K562 (cell line): Measurements from ENCODE around the gene ATP5F1C. TPM values are rescaled to one million over a fixed set of nuclear protein-coding genes. Genes with fewer than 3 reads are reported as not detected.
A peak's percentile ranks its signal among the peaks of the same experiment; 100 is the strongest.

Source experiments
- ATF7 ChIP-seq: fragments of 450-650 bp; IDR thresholded peaks from 2 replicates; pipeline ENCODE4 v1.7.1; 2014; ENCODE audit warnings: mild to moderate bottlenecking, moderate library complexity
- BDP1 ChIP-seq: IDR thresholded peaks from 3 replicates; pipeline ENCODE4 v1.6.1; 2011; ENCODE audit not compliant: insufficient read length, insufficient read depth
- CAMTA2 ChIP-seq: fragments of 250-450 bp; sonication (Bioruptor Pico); conservative IDR thresholded peaks from 2 replicates; pipeline ENCODE4 v1.5.1; 2022
- ETS2 ChIP-seq: IDR thresholded peaks from 2 replicates; pipeline ENCODE4 v1.6.1; 2016; ENCODE audit warnings: borderline replicate concordance, missing genetic modification characterization, mild to moderate bottlenecking, moderate library complexity, missing compliant biosample characterization; ENCODE audit not compliant: poor library complexity, severe bottlenecking
- FIP1L1 ChIP-seq: fragments of 200-400 bp; formaldehyde crosslinking; IDR thresholded peaks from 2 replicates; pipeline ENCODE4 v1.6.1; 2018; ENCODE audit warnings: mild to moderate bottlenecking, low read depth, low read length; ENCODE audit not compliant: poor library complexity, severe bottlenecking
- ZNF282 ChIP-seq: sonication (generic); formaldehyde crosslinking; IDR thresholded peaks from 2 replicates; pipeline ENCODE4 v1.8.1; 2023; ENCODE audit warnings: missing genetic modification reagents
- ZNF507 ChIP-seq: conservative IDR thresholded peaks from 2 replicates; pipeline ENCODE4 v1.6.1; 2017; ENCODE audit warnings: missing genetic modification characterization, missing compliant biosample characterization
- ZNF76 ChIP-seq: fragments of 250-450 bp; sonication (Bioruptor Pico); IDR thresholded peaks from 2 replicates; pipeline ENCODE4 v1.4.0; 2020; ENCODE audit warnings: mild to moderate bottlenecking, moderate library complexity, borderline replicate concordance
- ZNF780A ChIP-seq: fragments of 250-450 bp; sonication (Bioruptor Pico); IDR thresholded peaks from 2 replicates; pipeline ENCODE4 v1.5.0; 2021; ENCODE audit warnings: mild to moderate bottlenecking
- polyA plus RNA-seq, 8 experiments: library from polyadenylated mRNA; depleted of rRNA in 4 of 8; stranded (reverse) in 5 of 8; unstranded in 3 of 8; fragments of >200 nt; fragmentation: Nextera tagmentation in 2 of 8; fragmentation: Illumina TruSeq in 1 of 8; extraction: Ambion mirVana in 2 of 8; extraction: Trizol in 1 of 8; gene quantifications; 2 replicates each; pipeline versions ENCODE4 v1.2.1 to v1.2.3, GENCODE V29; 2011 to 2014; ENCODE audit warnings: inconsistent platforms in 1 of 8, missing spikeins in 1 of 8
- total RNA-seq, 7 experiments: library from RNA; depleted of rRNA in 6 of 7; stranded (reverse); fragments of >200 nt in 6 of 7; fragmentation: Illumina TruSeq in 2 of 7; extraction: Trizol in 2 of 7; gene quantifications; 2 replicates each; pipeline versions ENCODE4 v1.2.1 to v1.2.3, GENCODE V29; 2011 to 2021; ENCODE audit warnings: low replicate concordance in 1 of 7
- TF ChIP-seq, protein P1 (sequence below): sonication (generic); formaldehyde crosslinking; IDR thresholded peaks from 2 replicates; pipeline ENCODE4 v1.8.0; 2023; ENCODE audit warnings: mild to moderate bottlenecking, missing genetic modification reagents
- TF ChIP-seq, protein P2 (sequence below): sonication (generic); formaldehyde crosslinking; IDR thresholded peaks from 2 replicates; pipeline ENCODE4 v1.8.1; 2023; ENCODE audit warnings: mild to moderate bottlenecking, missing genetic modification reagents
- TF ChIP-seq, protein P3 (sequence below): sonication (generic); formaldehyde crosslinking; IDR thresholded peaks from 2 replicates; pipeline ENCODE4 v1.8.1; 2022; ENCODE audit warnings: missing genetic modification reagents
- TF ChIP-seq, protein P4 (sequence below): fragments of 250-450 bp; sonication (Bioruptor Pico); IDR thresholded peaks from 2 replicates; pipeline ENCODE4 v1.5.0; 2022; ENCODE audit warnings: mild to moderate bottlenecking
- TF ChIP-seq, protein P5 (sequence below): fragments of 250-450 bp; sonication (Bioruptor Pico); IDR thresholded peaks from 2 replicates; pipeline ENCODE4 v1.8.0; 2021; ENCODE audit warnings: borderline replicate concordance, mild to moderate bottlenecking, moderate library complexity; ENCODE audit not compliant: poor library complexity, severe bottlenecking

Gene ATP5F1C
- total and polyA plus RNA-seq, 9 of the 15 experiments (the other 6 are each of a cell fraction or from before 2014, with no cell fraction given), result 389 to 1,475 (median 559) TPM

DNA sequence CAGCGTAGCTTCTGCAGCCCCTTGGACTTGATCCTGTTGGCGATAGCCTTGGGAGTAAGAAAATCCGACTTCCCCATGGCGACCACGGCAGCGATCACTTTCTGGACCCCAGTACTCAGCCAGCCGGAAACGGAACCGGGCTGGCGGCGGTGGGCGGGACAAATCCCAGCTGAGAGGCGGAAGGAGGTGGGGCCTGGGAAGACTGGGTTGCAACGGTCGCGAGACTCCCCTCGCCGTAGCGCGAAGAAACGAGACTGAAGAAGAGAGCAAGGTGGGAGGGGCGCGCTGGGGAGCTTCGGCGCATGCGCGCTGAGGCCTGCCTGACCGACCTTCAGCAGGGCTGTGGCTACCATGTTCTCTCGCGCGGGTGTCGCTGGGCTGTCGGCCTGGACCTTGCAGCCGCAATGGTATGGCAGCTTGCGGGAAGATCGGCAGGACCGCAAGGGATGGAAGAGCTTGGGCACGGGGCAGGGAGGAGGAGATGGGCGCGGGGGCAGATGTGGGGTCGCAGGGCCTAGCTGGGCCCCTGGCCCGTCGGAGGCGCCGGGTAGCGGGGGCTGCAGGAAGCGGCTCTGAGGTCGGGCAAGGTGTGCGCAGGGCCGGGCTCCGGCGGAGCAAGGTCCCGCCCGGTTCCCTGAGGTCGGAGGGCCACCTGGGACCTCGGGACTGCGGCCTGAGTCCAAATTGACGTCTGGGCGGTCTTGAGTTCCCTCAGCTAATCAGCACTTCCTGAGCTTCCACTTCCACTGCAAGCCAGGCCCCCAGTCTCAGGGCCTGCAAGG is at the start of gene ATP5F1C, which contains the start of gene KIN (continued):
- TF ChIP-seq BDP1 (no peak), FIP1L1 (peak; percentile 50), ZNF780A (CRISPR knock-in tag) (no peak), CAMTA2 (CRISPR knock-in tag) (no peak), ZNF282 (CRISPR knock-in tag) (no peak), ZNF76 (CRISPR knock-in tag) (no peak), ZNF507 (tag) (no peak), ETS2 (tag) (no peak), ATF7 (0 out of 2 replicates have a peak, but pooled peaks have one; percentile 29)
- TF ChIP-seq, protein P1, sequence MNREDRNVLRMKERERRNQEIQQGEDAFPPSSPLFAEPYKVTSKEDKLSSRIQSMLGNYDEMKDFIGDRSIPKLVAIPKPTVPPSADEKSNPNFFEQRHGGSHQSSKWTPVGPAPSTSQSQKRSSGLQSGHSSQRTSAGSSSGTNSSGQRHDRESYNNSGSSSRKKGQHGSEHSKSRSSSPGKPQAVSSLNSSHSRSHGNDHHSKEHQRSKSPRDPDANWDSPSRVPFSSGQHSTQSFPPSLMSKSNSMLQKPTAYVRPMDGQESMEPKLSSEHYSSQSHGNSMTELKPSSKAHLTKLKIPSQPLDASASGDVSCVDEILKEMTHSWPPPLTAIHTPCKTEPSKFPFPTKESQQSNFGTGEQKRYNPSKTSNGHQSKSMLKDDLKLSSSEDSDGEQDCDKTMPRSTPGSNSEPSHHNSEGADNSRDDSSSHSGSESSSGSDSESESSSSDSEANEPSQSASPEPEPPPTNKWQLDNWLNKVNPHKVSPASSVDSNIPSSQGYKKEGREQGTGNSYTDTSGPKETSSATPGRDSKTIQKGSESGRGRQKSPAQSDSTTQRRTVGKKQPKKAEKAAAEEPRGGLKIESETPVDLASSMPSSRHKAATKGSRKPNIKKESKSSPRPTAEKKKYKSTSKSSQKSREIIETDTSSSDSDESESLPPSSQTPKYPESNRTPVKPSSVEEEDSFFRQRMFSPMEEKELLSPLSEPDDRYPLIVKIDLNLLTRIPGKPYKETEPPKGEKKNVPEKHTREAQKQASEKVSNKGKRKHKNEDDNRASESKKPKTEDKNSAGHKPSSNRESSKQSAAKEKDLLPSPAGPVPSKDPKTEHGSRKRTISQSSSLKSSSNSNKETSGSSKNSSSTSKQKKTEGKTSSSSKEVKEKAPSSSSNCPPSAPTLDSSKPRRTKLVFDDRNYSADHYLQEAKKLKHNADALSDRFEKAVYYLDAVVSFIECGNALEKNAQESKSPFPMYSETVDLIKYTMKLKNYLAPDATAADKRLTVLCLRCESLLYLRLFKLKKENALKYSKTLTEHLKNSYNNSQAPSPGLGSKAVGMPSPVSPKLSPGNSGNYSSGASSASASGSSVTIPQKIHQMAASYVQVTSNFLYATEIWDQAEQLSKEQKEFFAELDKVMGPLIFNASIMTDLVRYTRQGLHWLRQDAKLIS (CRISPR knock-in tag), result 0 out of 2 replicates have a peak, but pooled peaks have one; percentile 70
- TF ChIP-seq, protein P2, sequence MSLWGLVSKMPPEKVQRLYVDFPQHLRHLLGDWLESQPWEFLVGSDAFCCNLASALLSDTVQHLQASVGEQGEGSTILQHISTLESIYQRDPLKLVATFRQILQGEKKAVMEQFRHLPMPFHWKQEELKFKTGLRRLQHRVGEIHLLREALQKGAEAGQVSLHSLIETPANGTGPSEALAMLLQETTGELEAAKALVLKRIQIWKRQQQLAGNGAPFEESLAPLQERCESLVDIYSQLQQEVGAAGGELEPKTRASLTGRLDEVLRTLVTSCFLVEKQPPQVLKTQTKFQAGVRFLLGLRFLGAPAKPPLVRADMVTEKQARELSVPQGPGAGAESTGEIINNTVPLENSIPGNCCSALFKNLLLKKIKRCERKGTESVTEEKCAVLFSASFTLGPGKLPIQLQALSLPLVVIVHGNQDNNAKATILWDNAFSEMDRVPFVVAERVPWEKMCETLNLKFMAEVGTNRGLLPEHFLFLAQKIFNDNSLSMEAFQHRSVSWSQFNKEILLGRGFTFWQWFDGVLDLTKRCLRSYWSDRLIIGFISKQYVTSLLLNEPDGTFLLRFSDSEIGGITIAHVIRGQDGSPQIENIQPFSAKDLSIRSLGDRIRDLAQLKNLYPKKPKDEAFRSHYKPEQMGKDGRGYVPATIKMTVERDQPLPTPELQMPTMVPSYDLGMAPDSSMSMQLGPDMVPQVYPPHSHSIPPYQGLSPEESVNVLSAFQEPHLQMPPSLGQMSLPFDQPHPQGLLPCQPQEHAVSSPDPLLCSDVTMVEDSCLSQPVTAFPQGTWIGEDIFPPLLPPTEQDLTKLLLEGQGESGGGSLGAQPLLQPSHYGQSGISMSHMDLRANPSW (CRISPR knock-in tag), result no peak
- TF ChIP-seq, protein P3, sequence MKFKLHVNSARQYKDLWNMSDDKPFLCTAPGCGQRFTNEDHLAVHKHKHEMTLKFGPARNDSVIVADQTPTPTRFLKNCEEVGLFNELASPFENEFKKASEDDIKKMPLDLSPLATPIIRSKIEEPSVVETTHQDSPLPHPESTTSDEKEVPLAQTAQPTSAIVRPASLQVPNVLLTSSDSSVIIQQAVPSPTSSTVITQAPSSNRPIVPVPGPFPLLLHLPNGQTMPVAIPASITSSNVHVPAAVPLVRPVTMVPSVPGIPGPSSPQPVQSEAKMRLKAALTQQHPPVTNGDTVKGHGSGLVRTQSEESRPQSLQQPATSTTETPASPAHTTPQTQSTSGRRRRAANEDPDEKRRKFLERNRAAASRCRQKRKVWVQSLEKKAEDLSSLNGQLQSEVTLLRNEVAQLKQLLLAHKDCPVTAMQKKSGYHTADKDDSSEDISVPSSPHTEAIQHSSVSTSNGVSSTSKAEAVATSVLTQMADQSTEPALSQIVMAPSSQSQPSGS, result no peak
- TF ChIP-seq, protein P4, sequence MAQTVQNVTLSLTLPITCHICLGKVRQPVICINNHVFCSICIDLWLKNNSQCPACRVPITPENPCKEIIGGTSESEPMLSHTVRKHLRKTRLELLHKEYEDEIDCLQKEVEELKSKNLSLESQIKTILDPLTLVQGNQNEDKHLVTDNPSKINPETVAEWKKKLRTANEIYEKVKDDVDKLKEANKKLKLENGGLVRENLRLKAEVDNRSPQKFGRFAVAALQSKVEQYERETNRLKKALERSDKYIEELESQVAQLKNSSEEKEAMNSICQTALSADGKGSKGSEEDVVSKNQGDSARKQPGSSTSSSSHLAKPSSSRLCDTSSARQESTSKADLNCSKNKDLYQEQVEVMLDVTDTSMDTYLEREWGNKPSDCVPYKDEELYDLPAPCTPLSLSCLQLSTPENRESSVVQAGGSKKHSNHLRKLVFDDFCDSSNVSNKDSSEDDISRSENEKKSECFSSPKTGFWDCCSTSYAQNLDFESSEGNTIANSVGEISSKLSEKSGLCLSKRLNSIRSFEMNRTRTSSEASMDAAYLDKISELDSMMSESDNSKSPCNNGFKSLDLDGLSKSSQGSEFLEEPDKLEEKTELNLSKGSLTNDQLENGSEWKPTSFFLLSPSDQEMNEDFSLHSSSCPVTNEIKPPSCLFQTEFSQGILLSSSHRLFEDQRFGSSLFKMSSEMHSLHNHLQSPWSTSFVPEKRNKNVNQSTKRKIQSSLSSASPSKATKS, result no peak
- TF ChIP-seq, protein P5, sequence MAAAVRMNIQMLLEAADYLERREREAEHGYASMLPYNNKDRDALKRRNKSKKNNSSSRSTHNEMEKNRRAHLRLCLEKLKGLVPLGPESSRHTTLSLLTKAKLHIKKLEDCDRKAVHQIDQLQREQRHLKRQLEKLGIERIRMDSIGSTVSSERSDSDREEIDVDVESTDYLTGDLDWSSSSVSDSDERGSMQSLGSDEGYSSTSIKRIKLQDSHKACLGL (CRISPR knock-in tag), result no peak
